Measurements from ENCODE around the gene PCMT1. TPM values are rescaled to one million over a fixed set of nuclear protein-coding genes. Genes with fewer than 3 reads are reported as not detected.

The PCMT1 gene
- total RNA-seq, 1 donor from 2014 or later, result 63.1 TPM

GRCh38 chr6:149771925-149772324, 22.4 kb downstream of the PCMT1 start:
- H3K36me3 Mint-ChIP-seq (ENCODE audit: insufficient read depth), result peaks cover 17% of the 10 kb centered on the region
- H3K4me1 Mint-ChIP-seq (ENCODE audit: low read depth), result peaks cover 14% of the 10 kb centered on the region
- TF ChIP-seq CTCF (IDR thresholded peaks at IDR 0.05; ENCODE audit: unreplicated experiment), result no peak
- H3K9me3 Mint-ChIP-seq (ENCODE audit: low read depth), result peaks cover 2% of the 10 kb centered on the region
- no peak overlapping the region for H3K4me3 Mint-ChIP-seq (ENCODE audit: low read depth)
- no peak for DNase-seq (ENCODE audit: low spot score, unreplicated experiment)
- no peak overlapping the region for H3K27ac Mint-ChIP-seq
- H3K27me3 Mint-ChIP-seq, result no peaks in the 10 kb centered on the region

- no peaks in the 10 kb centered on the region for H3K4me1 Mint-ChIP-seq (ENCODE audit: low read depth)
- no peak overlapping the region for H3K27ac Mint-ChIP-seq
- TF ChIP-seq CTCF (IDR thresholded peaks at IDR 0.05; ENCODE audit: unreplicated experiment), result no peak
- DNase-seq (ENCODE audit: low spot score, unreplicated experiment), result no peak
- no peaks in the 10 kb centered on the region for H3K9me3 Mint-ChIP-seq (ENCODE audit: low read depth)
- H3K4me3 Mint-ChIP-seq (ENCODE audit: low read depth), result no peak overlapping the region
- H3K36me3 Mint-ChIP-seq (ENCODE audit: insufficient read depth), result peaks cover 10% of the 10 kb centered on the region
- no peaks in the 10 kb centered on the region for H3K27me3 Mint-ChIP-seq
Measured at GRCh38 chr6:149777624-149778023, 28.1 kb downstream of the PCMT1 start.

DNA sequence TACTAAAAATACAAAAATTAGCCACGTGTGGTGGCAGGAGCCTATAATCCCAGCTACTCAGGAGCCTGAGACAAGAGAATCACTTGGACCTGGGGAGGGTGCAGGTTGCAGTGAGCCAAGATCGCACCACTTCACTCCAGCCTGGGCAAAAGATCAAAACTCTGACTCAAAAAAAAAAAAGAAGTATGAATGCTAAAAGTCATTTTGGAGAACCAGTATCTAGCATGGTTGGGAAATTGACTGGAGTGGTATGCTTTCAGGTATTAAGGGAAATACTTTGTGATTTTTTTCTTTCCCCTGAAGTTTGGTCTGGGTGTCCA, 30.1 kb downstream of the PCMT1 start:
- DNase-seq (ENCODE audit: low spot score, unreplicated experiment), result no peak
- peaks cover 16% of the 10 kb centered on the region for H3K36me3 Mint-ChIP-seq (ENCODE audit: insufficient read depth)
- TF ChIP-seq CTCF (IDR thresholded peaks at IDR 0.05; ENCODE audit: unreplicated experiment), result no peak
- no peak overlapping the region for H3K4me3 Mint-ChIP-seq (ENCODE audit: low read depth)
- H3K4me1 Mint-ChIP-seq (ENCODE audit: low read depth), result no peaks in the 10 kb centered on the region
- no peaks in the 10 kb centered on the region for H3K27me3 Mint-ChIP-seq
- H3K27ac Mint-ChIP-seq, result peak overlapping the region; percentile 81
- no peaks in the 10 kb centered on the region for H3K9me3 Mint-ChIP-seq (ENCODE audit: low read depth)

- DNase-seq (ENCODE audit: low spot score, unreplicated experiment), result no peak
- no peaks in the 10 kb centered on the region for H3K27me3 Mint-ChIP-seq
- H3K4me3 Mint-ChIP-seq (ENCODE audit: low read depth), result no peak overlapping the region
- H3K27ac Mint-ChIP-seq, result no peak overlapping the region
- TF ChIP-seq CTCF (IDR thresholded peaks at IDR 0.05; ENCODE audit: unreplicated experiment), result no peak
- H3K9me3 Mint-ChIP-seq (ENCODE audit: low read depth), result no peaks in the 10 kb centered on the region
- no peaks in the 10 kb centered on the region for H3K4me1 Mint-ChIP-seq (ENCODE audit: low read depth)
- H3K36me3 Mint-ChIP-seq (ENCODE audit: insufficient read depth), result peaks cover 16% of the 10 kb centered on the region
Measured at GRCh38 chr6:149781715-149782114, 32.2 kb downstream of the PCMT1 start.

GRCh38 chr6:149782337-149782736, 32.8 kb downstream of the PCMT1 start:
- Mint-ChIP-seq H3K4me3 (ENCODE audit: low read depth) (no peak overlapping the region), H3K27me3 (no peaks in the 10 kb centered on the region), H3K9me3 (ENCODE audit: low read depth) (no peaks in the 10 kb centered on the region), H3K36me3 (ENCODE audit: insufficient read depth) (peaks cover 16% of the 10 kb centered on the region), H3K27ac (peak overlapping the region; percentile 18), H3K4me1 (ENCODE audit: low read depth) (no peaks in the 10 kb centered on the region)
- TF ChIP-seq CTCF (IDR thresholded peaks at IDR 0.05; ENCODE audit: unreplicated experiment), result no peak
- no peak for DNase-seq (ENCODE audit: low spot score, unreplicated experiment)

Data from progenitor cell of endocrine pancreas (in vitro differentiated cells).